C4-2B (cell line): ENCODE measurements around the gene ALPG.

Source experiments
- ZFX ChIP-seq: fragments of 450-650 bp; IDR thresholded peaks from 2 replicates; pipeline ENCODE4 v1.6.1; 2017
- TF ChIP-seq, protein P1 (sequence below): fragments of 450-650 bp; conservative IDR thresholded peaks from 2 replicates; pipeline ENCODE4 v1.5.1; 2017; ENCODE audit warnings: mild to moderate bottlenecking

DNA sequence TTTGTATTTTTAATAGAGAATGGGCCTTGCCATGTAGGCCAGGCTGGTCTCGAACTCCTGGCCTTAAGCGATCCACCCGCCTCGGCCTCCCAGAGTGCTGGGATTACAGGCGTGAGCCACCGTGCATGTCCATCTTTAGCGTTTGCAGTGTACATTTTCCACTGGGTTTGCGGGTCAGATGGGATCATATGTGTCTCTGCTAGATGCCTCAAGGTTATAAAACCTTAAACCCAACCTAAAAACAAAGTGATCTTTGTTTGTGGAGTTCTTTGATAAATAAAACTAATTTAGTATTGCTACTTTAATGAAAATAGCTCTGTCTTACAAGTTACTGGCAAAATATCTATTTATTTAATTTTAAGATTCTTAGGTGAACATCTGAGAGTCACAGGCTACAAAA, 13.1 kb upstream of the ALPG start:
- TF ChIP-seq, protein P1, sequence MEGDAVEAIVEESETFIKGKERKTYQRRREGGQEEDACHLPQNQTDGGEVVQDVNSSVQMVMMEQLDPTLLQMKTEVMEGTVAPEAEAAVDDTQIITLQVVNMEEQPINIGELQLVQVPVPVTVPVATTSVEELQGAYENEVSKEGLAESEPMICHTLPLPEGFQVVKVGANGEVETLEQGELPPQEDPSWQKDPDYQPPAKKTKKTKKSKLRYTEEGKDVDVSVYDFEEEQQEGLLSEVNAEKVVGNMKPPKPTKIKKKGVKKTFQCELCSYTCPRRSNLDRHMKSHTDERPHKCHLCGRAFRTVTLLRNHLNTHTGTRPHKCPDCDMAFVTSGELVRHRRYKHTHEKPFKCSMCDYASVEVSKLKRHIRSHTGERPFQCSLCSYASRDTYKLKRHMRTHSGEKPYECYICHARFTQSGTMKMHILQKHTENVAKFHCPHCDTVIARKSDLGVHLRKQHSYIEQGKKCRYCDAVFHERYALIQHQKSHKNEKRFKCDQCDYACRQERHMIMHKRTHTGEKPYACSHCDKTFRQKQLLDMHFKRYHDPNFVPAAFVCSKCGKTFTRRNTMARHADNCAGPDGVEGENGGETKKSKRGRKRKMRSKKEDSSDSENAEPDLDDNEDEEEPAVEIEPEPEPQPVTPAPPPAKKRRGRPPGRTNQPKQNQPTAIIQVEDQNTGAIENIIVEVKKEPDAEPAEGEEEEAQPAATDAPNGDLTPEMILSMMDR: no peak
- TF ChIP-seq ZFX: no peak
